ENCODE measurements around the gene MCHR2.
"Not testable (repeated sequence)": the region's sequence is repeated elsewhere in the genome, so short reads cannot be mapped to it uniquely, and the experiment has no call there.

The MCHR2 gene, protein sequence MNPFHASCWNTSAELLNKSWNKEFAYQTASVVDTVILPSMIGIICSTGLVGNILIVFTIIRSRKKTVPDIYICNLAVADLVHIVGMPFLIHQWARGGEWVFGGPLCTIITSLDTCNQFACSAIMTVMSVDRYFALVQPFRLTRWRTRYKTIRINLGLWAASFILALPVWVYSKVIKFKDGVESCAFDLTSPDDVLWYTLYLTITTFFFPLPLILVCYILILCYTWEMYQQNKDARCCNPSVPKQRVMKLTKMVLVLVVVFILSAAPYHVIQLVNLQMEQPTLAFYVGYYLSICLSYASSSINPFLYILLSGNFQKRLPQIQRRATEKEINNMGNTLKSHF

DNA sequence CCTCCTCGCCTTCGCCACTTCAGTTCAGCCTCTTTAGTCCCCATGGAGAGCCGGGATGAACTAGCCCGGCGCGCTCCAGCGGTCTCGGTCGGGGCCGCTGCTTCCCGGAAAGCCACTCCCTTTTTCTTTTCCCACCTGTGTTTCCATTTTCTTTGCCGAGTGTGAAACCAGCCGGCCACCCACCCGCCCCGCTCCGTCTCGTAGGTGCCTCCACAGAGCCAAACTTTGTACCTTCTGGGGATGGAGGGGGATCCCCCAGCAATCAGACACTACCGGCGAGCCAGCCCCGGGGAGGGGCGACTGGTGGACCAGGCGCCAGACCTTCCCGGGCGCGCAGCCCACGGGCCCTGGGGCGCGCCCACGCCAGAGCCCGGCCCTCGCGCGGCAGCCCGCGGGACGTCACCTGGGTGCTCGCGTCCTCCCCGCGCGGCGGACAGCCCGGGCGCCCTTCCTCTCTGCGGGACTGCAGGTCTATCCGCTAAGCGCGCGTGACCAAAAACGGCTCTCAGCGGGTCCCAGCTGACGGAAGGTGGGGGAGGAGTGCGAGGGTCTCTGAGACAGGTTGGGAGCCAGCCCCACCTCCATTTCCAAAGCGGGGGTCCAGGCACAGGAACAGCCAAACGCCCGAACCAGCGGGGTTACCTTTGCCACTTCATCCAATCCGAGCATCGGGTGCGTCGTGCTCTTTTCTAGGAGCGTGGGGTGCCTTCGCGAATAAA lies at the start of gene MCHR2:
MCHR2 (minus strand) TSS at position 691 of the 719 bp plus-strand sequence. CDS start 38,076 bp downstream, outside the sequence.
- DNase-seq: no peak

- DNase-seq: not testable (repeated sequence)
Observed at GRCh38 chr6:100038546-100038945, 44.5 kb upstream of the MCHR2 start.

DNA sequence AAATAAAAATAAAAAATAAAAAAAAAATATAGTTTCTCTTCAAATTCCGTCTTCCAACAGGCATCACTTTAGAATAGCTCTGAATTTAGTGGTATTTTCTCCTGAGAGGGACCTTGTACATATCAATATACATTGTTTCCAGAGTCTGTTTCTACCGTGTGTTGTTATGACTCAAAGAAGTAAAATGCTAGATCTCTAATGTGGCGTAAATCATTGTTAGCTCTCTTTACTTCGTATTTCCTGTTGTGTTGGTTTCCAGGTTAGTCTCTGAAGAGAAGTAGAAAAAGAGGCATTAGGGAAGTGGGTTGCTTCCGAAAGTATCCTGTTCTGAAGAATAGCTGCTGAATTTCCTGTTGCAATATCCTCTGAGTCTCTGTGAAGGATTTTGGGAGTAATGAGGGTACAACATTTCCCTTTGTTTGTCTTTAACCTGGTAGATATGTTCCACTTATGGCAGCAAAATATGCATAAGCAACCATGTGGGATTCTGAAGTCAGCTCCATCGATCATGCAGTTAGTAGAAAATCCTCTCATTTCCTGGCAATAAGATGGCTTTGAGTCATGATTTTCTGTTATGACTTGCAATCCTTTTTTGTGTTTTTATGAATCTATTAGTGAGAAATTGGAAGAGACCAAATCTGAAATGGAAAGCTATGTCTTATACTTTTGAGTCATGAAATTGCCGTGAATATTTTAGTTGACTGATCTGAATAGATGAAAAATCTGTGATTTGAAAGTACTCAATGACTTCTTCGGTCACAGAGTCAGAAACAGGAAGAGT lies 42.0 kb upstream of the MCHR2 start:
- DNase-seq: no peak

DNA sequence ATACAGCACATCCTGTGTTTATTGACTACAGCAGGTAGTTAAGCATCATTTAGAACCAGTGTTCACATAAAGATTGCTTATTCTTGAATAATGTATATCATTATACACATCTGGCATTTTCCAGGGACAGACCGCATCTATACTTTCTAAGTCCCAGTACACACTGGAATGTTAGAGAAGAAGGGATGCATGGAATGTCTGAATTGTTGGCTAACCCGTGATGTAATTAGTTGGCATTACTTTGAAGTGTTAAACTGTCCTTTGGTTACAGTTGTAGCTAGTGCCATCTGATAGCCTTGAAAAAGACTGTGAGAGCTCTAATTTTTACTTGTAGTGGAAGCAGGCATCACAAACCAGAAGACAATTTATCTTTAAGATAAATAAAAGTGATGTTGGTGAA lies 29.8 kb upstream of the MCHR2 start:
- DNase-seq: no peak

GRCh38 chr6:100022847-100023246 lies 28.8 kb upstream of the MCHR2 start:
- no peak for DNase-seq

DNA sequence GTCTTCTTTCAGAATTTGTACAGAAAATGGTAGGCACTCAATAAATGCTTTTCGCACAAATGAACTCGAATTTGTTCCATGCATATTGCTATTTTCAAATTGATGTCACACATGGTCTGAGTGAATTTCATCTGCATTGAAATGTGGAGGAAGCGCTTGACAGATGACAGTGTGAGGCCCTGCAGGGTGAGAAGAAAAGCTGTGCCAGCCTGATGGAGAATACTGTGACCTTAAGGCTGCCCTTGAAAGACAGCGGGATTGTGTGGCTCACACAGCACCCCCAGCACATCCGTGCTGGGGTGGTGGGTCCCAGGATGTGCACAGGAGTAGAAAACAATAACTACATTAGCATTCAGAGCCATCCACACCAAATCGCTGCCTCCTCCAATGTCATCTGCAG lies 14.8 kb upstream of the MCHR2 start:
- DNase-seq: no peak

GRCh38 chr6:100001915-100002388 lies 7.9 kb upstream of the MCHR2 start:
- DNase-seq: peak; percentile 51

DNA sequence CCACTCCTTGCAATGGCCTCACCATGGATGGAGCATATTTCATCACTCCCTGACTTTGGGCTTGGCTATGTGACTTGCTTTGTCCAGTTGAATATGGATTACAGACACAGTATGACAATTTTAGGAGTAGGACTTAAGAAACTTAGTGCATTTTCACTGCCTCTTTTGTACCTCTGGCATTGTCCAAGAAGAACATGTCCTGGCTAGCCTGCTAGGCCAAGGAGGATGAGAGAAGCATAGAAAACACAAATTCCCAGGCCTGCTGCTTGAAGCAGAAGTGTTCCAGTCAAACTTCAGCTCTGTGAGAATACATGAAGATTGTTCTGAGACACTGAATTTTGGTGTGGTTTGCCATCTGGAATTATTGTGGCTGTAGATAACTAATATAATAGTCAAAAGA lies 3.1 kb upstream of the MCHR2 start:
- no peak for DNase-seq

GRCh38 chr6:99995916-99996315 lies 1.9 kb upstream of the MCHR2 start:
- DNase-seq: no peak

DNA sequence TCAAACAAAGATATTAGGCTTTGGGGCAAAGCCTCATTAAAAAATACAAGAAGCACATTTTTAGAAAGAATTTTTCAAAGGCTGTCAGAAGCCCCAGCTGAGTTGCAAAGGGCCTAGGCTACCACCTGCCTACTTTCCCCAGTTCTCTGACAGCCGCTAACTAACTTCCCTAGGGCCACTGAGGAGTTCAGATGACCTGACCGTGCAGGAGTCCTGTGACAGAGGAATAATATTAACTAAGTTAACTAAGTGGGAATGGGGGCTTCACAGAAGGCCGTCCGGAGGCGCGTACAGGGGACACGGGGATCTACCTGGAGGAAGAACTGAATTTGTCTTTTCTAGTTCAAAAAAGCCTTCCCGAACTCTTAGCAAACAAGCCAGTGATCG lies 884 bp downstream of the MCHR2 start:
- DNase-seq: no peak

- no peak for DNase-seq
Observed at GRCh38 chr6:99991955-99992354, 2.1 kb downstream of the MCHR2 start.

- DNase-seq: no peak
Observed at GRCh38 chr6:99980741-99981140, 13.3 kb downstream of the MCHR2 start.

- no peak for DNase-seq
Observed at GRCh38 chr6:99979953-99980352, 14.1 kb downstream of the MCHR2 start.

DNA sequence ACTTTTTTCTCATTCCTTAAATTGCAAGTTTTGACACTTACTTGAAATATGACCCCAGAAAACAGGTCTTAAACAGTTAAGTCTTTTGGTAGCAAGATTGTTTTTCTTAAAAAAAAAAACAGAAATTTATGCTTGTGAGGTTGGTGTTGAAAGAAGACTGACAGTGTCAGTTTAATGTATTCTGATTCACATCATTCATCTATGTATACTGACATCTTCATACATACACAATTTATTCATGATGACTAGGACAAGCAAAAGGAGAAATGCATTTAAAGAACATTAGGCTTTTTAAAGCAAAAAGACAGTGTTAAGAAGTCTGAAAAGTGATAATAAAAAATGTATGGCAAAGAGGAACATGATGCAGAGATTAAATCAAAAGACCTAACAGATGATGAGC lies 27.0 kb downstream of the MCHR2 start:
- no peak for DNase-seq

DNA sequence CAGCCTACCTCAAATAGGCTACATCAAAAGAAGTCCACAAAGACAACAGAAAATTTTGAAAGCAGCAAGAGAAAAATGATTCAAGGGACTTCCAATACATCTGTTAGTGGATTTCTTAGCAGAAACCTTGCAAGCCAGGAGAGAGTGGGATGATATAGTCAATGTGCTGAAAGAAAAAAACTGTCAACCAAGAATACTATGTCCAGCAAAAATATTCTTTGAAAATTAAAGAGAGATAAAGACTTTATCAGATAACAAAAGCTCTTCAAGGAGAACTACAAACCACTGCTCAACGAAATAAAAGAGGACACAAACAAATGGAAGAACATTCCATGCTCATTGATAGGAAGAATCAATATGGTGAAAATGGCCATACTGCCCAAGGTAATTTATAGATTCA lies 34.0 kb downstream of the MCHR2 start:
- no peak for DNase-seq

DNA sequence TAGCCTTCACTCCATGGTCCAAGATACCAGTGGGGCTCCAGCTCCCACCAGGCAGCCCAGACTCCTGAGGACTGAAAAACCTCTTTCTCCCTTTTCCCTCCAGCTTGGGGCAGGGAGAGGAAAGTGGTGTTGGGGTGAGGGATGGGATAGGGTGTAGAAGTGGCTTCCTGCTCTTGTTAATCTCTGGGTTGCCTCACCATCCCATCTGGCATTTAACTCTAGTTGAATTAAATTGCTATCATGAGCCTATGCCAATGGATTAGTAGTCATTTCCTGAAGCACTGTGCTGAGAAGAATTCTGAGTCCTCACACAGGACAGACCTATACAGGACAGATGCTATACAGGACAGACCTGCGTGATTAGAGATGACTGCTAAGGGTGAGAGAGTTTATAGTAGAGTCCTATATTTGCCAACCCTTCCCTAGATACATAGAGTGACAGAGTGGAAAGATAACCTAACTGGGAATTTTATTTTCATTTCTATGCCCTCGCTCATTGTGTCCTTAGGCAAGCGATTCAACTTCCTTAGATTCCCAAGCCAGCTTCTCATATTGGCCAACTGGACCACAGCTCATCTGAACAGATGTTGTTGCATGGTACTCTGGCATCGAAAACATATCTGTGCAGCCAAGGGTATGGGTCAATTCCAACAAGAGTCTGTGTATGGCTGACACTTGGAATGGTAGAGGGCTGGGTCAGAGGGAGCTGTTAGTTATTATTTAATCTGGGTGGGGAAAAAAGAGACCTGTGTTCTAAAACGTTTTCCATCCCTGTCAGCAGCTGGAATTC lies 42.8 kb downstream of the MCHR2 start:
- DNase-seq: no peak

- DNase-seq: no peak
Observed at GRCh38 chr6:99946005-99946404, 48.0 kb downstream of the MCHR2 start.

DNA sequence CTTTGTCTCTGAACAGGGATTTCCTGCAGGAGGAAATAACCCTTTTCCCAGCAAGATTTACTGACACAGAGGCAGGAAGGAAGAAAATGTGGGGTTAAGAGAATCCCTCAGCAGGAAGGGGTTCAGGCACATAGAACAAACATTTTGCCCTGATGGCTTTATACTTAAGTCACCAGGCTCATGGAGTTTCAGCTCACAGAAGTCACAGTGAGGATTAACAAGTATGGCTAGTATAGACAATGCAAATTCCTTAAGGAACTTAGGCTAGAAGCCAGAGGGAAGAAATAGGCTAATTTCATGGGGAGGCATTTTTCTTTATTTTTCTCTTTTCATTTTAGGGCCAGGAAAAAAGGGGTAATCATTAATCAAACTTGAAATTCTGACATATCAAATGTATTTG lies 50.2 kb downstream of the MCHR2 start:
- no peak for DNase-seq

DNA sequence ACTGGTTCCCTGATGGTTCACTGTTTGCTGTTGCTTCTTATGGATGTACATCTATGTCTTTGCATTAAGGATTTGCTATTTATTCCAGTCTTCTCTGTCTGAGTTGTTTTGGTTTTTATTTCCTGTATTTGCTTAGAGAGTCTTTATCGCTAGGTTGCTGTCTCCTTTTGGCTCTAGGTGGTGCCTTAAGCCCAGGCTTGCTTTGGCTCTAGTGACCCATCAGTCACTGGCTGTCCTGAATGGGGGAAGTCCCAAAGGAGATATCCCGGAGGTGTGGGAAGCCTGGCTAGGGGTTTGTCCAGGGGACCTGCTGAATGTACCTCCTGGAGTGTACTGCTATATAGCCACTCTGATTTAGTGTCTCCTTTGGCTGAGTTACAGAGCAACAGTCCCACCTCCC lies 53.4 kb downstream of the MCHR2 start:
- no peak for DNase-seq

GRCh38 chr6:99933129-99933528 lies 60.9 kb downstream of the MCHR2 start:
- no peak for DNase-seq

GRCh38 chr6:99912657-99913056 lies 81.4 kb downstream of the MCHR2 start:
- DNase-seq: no peak

DNA sequence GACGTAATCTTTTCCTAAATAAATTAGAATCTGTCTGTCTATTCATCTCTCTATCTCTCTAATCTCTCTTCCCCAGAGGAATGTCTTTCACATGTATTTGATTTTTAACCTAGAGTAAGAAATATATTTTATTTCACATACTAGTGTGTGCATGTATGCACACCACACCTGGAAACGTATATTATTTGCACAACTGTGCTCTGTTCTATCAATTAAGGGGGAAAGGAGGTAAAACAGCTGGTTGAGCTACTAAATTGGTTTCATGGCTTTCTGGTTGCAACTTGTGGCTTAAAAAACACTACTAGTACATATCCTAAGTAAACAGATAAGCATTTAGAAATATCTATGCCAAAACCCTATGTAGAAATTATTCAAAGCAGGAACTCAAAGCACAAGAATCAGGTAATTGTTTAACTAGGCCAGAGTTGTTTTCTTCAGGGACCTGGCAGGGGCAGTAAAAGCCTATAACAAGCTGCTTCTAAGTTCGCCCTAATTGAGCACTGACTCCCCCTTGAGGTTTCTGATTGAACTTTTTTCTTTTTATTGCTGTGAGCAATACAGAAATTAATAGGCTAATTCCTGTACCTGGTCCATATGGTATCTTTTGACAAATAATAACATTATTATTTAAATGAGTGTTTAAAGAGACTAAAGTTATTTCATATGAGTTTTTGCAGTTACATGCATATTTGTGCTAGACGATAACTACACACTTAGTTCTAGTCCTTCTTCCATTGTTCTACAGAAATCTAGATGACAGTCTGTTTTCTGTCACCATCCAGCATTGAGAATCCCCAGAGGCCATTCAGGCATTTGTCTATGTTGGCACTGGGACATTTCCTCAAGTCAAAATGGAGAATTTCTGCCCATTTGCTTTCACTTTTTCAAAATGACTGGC lies 88.6 kb downstream of the MCHR2 start:
- no peak for DNase-seq
